Muscle layer of colon (tissue), 2 donors: Measurements from ENCODE around the gene MMD.

ENCODE experiments used
- H3K27ac ChIP-seq: one replicate; pipeline ENCODE4 v1.7.0; 2013; ENCODE audit warnings: low read depth, mild to moderate bottlenecking, low read length, moderate library complexity
- H3K27me3 ChIP-seq, 2 donors: one replicate each; pipeline ENCODE4 v1.7.0; 2013; ENCODE audit warnings: low read length in 2 of 2, mild to moderate bottlenecking in 2 of 2; ENCODE audit not compliant: insufficient read depth in 2 of 2, control insufficient read depth in 1 of 2
- H3K36me3 ChIP-seq: one replicate; pipeline ENCODE4 v1.7.0; 2013; ENCODE audit warnings: mild to moderate bottlenecking, low read length; ENCODE audit not compliant: insufficient read depth
- H3K4me1 ChIP-seq: one replicate; pipeline ENCODE4 v1.7.0; 2013; ENCODE audit warnings: mild to moderate bottlenecking, low read length; ENCODE audit not compliant: insufficient read depth
- H3K4me3 ChIP-seq, 2 donors: one replicate each; pipeline ENCODE4 v1.7.0; 2013; ENCODE audit warnings: low read length in 2 of 2, low read depth in 1 of 2, mild to moderate bottlenecking in 1 of 2, moderate library complexity in 1 of 2
- H3K9ac ChIP-seq: one replicate; pipeline ENCODE4 v1.7.0; 2013; ENCODE audit warnings: low read length
- H3K9me3 ChIP-seq: one replicate; pipeline ENCODE4 v1.7.0; 2013; ENCODE audit warnings: mild to moderate bottlenecking, low read length
- donor health status: abdominal sarcoma.
- donor health status: Adenocarcinoma of cecum.

The MMD gene

GRCh38 chr17:55418369-55419268 is 3.0 kb downstream of the MMD start:
- no peaks in the 10 kb centered on the region for H3K27me3 ChIP-seq
- H3K9me3 ChIP-seq = no peaks in the 10 kb centered on the region
- no peak overlapping the region for H3K4me3 ChIP-seq
- H3K36me3 ChIP-seq = peaks cover 5% of the 10 kb centered on the region
- no peak overlapping the region for H3K9ac ChIP-seq
- peaks cover 45% of the 10 kb centered on the region for H3K4me1 ChIP-seq
- peak overlapping the region; percentile 12 for H3K27ac ChIP-seq

GRCh38 chr17:55417411-55418268 is 4.0 kb downstream of the MMD start:
- peaks cover 8% of the 10 kb centered on the region for H3K36me3 ChIP-seq
- no peak overlapping the region for H3K27ac ChIP-seq
- H3K4me1 ChIP-seq = peaks cover 45% of the 10 kb centered on the region
- H3K27me3 ChIP-seq = no peaks in the 10 kb centered on the region
- no peak overlapping the region for H3K4me3 ChIP-seq
- no peak overlapping the region for H3K9ac ChIP-seq
- H3K9me3 ChIP-seq = no peaks in the 10 kb centered on the region

GRCh38 chr17:55416470-55417052 is 5.1 kb downstream of the MMD start:
- peaks cover 15% of the 10 kb centered on the region for H3K36me3 ChIP-seq
- no peak overlapping the region for H3K4me3 ChIP-seq
- H3K9ac ChIP-seq = no peak overlapping the region
- H3K9me3 ChIP-seq = no peaks in the 10 kb centered on the region
- no peaks in the 10 kb centered on the region for H3K27me3 ChIP-seq
- peaks cover 45% of the 10 kb centered on the region for H3K4me1 ChIP-seq
- H3K27ac ChIP-seq = no peak overlapping the region

GRCh38 chr17:55416000-55416399 is 5.6 kb downstream of the MMD start:
- peaks cover 45% of the 10 kb centered on the region for H3K4me1 ChIP-seq
- H3K36me3 ChIP-seq = peaks cover 20% of the 10 kb centered on the region
- H3K4me3 ChIP-seq = no peak overlapping the region
- no peaks in the 10 kb centered on the region for H3K9me3 ChIP-seq
- H3K27me3 ChIP-seq = no peaks in the 10 kb centered on the region
- H3K9ac ChIP-seq = no peak overlapping the region
- no peak overlapping the region for H3K27ac ChIP-seq

GRCh38 chr17:55414983-55415382 is 6.7 kb downstream of the MMD start:
- H3K27me3 ChIP-seq = no peaks in the 10 kb centered on the region
- no peak overlapping the region for H3K27ac ChIP-seq
- H3K4me1 ChIP-seq = peaks cover 40% of the 10 kb centered on the region
- no peaks in the 10 kb centered on the region for H3K9me3 ChIP-seq
- no peak overlapping the region for H3K9ac ChIP-seq
- no peak overlapping the region for H3K4me3 ChIP-seq
- H3K36me3 ChIP-seq = peaks cover 30% of the 10 kb centered on the region

- Histone ChIP-seq H3K36me3 (peaks cover 40% of the 10 kb centered on the region), H3K9ac (no peak overlapping the region), H3K27me3 (no peaks in the 10 kb centered on the region), H3K27ac (no peak overlapping the region), H3K9me3 (no peaks in the 10 kb centered on the region), H3K4me3 (no peak overlapping the region), H3K4me1 (peaks cover 30% of the 10 kb centered on the region)
These were observed 7.7 kb downstream of the MMD start for GRCh38 chr17:55413825-55414489.

GRCh38 chr17:55411463-55411855 is 10.2 kb downstream of the MMD start:
- peaks cover 55% of the 10 kb centered on the region for H3K36me3 ChIP-seq
- H3K9me3 ChIP-seq = no peaks in the 10 kb centered on the region
- no peaks in the 10 kb centered on the region for H3K27me3 ChIP-seq
- no peak overlapping the region for H3K27ac ChIP-seq
- H3K4me3 ChIP-seq = no peak overlapping the region
- peaks cover 13% of the 10 kb centered on the region for H3K4me1 ChIP-seq
- H3K9ac ChIP-seq = no peak overlapping the region

GRCh38 chr17:55410722-55411462 is 10.7 kb downstream of the MMD start:
- Histone ChIP-seq H3K27me3 (no peaks in the 10 kb centered on the region), H3K9me3 (no peaks in the 10 kb centered on the region), H3K4me1 (peaks cover 8% of the 10 kb centered on the region), H3K36me3 (peaks cover 55% of the 10 kb centered on the region), H3K27ac (no peak overlapping the region), H3K4me3 (no peak overlapping the region), H3K9ac (no peak overlapping the region)

GRCh38 chr17:55409030-55409800 is 12.4 kb downstream of the MMD start:
- no peak overlapping the region for H3K4me3 ChIP-seq
- H3K9ac ChIP-seq = no peak overlapping the region
- peaks cover 55% of the 10 kb centered on the region for H3K36me3 ChIP-seq
- H3K27me3 ChIP-seq = no peaks in the 10 kb centered on the region
- no peaks in the 10 kb centered on the region for H3K4me1 ChIP-seq
- no peaks in the 10 kb centered on the region for H3K9me3 ChIP-seq
- H3K27ac ChIP-seq = no peak overlapping the region
